ENCODE results near the gene PCGF1.

PCGF1 gene

DNA sequence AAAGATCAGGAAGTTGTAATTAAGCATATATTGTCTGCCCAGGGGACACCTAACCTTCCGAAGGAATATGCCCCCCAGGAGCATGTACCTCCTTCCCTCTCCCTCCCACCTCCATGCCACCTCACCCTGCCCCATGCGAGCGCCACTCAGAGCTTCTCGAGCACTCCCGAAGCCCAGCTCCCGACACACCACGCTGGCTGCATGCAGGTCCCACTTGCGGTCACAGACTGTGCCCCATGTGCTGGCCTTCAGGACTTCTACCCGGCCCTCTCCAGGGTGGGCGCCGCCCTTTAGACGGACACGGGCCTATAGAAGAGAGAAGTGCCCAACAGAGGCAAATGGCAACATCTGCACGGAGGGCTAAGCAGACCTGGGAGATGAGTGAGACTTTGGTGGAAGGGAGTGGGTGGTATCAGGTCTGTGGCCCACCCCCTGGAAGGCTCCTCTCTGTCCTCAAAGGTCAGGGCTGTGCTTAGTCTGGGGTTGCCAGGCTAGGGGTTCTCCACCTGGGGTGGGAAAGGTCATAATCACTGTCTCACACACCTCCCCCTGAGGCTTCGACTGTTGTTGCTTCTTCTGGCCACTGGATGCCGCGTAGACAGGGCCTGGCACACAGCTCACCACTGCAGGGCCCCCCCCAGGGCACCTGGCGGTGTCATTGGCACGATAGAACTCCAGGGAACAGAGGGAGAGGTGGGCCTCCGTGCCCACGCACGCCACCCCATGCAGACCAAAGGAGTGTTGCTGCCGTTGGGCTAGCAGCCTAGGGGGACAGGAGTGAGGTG lies 28.9 kb upstream of the PCGF1 start:
- DNase-seq: no peak

DNA sequence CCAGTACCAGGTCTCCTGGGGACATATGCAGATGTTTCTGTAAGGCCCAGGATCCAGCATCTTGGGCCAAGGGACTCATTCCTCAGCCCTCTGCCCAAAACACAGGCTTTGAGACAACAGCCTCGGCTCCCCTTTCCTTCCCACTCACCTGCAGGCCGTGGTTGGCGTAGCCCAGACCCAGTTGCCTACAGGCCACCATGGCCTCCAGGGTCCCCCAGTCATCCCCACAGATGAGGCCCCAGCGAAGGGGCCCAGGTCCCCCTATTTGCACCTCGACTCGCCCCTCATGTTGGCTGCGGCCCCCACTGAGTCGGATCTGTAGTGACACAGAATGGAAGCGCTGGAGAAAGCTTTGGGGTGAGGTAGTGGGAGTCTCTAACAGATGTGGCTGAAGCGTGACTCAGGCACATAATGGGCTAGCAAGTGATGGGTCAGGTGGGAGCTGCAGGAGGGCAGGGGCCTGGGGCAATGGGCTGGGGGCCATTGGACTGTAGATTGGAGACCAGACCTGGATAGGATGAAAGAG lies 28.0 kb upstream of the PCGF1 start:
- DNase-seq: no peak

GRCh38 chr2:74534411-74534810 lies 26.9 kb upstream of the PCGF1 start:
- no peak for DNase-seq

GRCh38 chr2:74533464-74533863 lies 26.0 kb upstream of the PCGF1 start:
- DNase-seq: no peak

DNA sequence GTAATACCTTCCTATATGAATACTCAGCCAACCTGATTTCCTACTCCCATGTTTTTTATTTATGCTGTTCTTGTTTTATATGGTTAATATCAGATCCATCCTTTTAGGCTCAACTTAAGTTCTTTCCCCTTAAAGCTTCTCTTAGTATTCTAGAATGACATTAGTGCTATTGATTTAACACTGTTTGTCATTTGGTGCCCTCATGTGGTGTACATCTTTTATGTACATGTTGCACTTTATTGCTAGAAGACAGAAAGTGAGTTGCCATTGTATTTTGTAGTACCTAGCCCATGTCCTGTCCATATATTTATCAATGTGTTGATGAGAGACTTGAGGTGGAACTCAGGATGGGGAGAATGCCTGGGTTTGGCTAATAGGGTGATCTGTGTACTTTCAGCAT lies 24.7 kb upstream of the PCGF1 start:
- peak in 1 of 2 experiments; percentile 60 for DNase-seq

DNA sequence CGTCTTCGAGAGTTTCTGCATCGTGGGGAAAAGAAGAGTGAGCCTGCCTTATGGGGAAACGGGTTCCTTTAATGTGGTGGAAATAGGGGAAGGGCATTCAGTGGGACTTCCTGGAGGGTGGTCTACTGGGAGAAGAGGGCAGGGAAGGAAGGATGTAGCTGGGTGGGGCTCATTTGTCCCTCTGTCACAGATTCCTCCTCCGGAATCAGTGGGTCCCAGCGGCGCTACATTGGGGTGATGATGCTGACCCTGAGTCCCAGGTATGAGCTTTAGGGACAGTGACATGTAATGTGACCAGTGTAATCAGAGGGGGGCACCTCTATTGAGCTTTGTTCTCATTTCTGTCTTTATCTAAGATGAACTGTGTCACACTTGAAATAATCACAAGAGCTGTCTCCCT lies 24.2 kb upstream of the PCGF1 start:
- DNase-seq: no peak

DNA sequence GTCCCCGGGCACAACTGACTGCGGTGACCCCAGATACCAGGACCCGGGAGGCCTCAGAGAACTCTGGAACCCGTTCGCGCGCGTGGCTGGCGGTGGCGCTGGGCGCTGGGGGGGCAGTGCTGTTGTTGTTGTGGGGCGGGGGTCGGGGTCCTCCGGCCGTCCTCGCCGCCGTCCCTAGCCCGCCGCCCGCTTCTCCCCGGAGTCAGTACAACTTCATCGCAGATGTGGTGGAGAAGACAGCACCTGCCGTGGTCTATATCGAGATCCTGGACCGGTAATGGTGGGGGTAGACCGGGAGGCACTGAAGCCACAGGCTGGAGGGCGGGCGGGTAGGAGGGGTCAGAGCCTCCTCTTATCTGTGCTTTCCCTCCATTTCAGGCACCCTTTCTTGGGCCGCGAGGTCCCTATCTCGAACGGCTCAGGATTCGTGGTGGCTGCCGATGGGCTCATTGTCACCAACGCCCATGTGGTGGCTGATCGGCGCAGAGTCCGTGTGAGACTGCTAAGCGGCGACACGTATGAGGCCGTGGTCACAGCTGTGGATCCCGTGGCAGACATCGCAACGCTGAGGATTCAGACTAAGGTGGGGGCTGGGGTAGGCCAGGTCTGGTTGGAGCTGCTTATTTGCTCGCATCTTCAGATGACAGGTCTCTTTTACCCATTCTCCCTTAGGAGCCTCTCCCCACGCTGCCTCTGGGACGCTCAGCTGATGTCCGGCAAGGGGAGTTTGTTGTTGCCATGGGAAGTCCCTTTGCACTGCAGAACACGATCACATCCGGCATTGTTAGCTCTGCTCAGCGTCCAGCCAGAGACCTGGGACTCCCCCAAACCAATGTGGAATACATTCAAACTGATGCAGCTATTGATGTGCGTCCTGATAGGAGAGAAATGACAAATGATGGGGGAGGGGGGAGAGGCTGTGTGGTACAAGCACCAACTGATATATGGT lies 23.0 kb upstream of the PCGF1 start:
- peak in 1 of 2 experiments; percentile 41 for DNase-seq

GRCh38 chr2:74529357-74530238 lies 22.1 kb upstream of the PCGF1 start, which contains the start of the genes AUP1 and HTRA2:
Gene AUP1 (minus strand): TSS chr2:74529706. CDS start chr2:74529629, 77 bp downstream.
Gene HTRA2 (plus strand): TSS chr2:74529933. CDS start chr2:74530007, 74 bp downstream.
- DNase-seq: peak; percentile 93 to 96

- DNase-seq: no peak
These were observed 21.3 kb upstream of the PCGF1 start for GRCh38 chr2:74528600-74529356.

GRCh38 chr2:74527741-74528140 lies 20.2 kb upstream of the PCGF1 start:
- no peak for DNase-seq

GRCh38 chr2:74526649-74527230 lies 19.2 kb upstream of the PCGF1 start:
- no peak for DNase-seq

GRCh38 chr2:74525717-74526648 lies 18.5 kb upstream of the PCGF1 start, which contains the start of gene DQX1:
Gene DQX1 (minus strand): TSS chr2:74526231. CDS start chr2:74525729, 502 bp downstream.
- peak in 1 of 2 experiments; percentile 50 for DNase-seq

DNA sequence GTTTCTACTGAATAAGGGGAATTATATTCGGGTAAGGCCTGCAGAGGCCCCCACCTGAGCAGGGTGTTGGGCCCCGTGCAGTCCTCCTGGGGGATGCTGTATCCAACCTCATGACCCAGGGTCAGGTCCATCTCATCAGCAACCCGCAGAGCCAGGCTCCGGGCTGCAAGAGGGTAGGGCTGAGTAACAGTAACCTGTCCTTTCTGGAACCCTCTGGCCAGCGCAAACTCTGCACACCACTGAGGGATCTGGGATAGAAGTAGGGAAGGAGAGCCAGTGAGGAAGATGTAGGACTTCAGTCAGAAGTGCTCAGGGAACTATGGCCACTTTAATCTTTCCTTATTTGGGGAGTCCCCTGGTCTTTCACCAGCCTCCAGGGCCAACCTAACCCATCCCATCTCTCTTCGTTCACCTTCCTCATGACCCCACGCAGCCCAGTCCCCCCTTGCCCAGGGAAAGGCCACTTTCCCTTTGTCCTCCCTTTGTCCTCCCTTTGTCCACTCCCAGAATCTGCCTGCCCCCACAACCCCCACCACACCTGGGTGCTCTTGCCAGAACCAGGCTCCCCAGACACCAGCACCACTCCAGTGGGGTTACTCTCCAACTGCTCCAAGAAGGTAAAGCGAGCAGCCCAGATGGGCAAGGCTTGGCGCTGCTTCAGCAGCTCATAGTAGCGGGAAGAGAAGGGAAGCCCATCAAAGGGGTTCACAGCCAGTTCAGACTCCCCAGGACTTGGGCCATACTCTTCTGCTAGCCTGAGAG lies 17.6 kb upstream of the PCGF1 start:
- DNase-seq: no peak

GRCh38 chr2:74524005-74524404 lies 16.5 kb upstream of the PCGF1 start:
- DNase-seq: no peak

- DNase-seq: no peak
These were observed 15.0 kb upstream of the PCGF1 start for GRCh38 chr2:74522516-74522915.

DNA sequence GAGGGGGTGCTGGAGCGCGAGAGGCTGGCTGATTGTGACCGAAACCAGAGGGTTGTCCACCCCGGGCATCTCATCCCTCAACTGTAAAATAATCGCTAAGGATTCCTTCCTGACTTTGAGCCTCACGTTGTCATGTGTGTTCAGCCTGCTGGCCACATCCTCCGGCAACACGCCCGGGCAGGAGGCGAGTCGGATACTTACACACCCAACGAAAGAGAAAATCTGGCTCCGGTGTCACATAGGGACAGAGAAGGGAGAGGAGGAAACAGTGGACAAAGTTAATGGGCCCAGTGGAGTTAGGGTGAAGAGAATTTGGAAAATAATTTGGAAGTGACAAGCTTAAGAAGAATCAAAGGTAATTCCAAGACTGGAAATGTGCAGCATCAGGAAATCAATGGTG lies 9.2 kb upstream of the PCGF1 start:
- no peak for DNase-seq

- peak in 1 of 2 experiments; percentile 19 for DNase-seq
These were observed 8.6 kb upstream of the PCGF1 start for GRCh38 chr2:74515981-74516633.

DNA sequence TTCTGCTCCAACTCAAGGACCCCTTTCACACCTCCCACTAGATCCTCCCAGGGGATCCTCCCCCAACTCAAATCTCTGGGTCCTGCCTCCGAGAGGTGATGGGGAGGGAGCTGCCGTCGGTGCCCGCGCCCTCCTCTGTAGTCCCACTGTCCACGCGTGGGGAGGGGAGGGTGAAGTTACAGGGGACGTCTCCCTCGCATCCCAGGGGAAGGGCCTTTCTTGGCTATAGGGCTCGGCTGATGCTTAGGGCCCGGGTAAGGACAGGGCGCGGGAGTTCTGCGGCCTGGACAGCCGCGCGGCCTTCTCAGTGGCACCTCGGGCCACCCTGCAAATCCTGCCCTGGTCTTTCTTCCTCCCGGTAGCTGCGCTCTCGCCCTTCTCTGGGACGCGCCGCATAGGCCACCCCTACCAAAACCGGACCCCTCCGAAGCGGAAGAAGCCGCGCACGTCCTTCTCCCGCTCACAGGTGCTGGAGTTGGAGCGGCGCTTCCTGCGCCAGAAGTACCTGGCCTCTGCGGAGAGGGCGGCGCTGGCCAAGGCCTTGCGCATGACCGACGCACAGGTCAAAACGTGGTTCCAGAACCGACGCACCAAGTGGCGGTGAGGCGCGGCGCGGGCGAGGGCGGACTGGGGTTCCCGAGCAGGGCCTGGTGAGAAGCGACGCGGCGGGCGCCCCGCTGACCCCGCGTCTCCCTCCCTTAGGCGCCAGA lies 7.9 kb upstream of the PCGF1 start:
- no peak for DNase-seq
